NCI-H446 treated with DMSO at 0.1 percent for 48 hours (cell line): ENCODE data around the gene CDH5.

Experiments used
- DNase-seq: peaks from one replicate; lab custom pipeline; 2025; lab: John Stamatoyannopoulos, UW

Gene CDH5

GRCh38 chr16:66390346-66391108 lies 24.0 kb downstream of the CDH5 start:
- DNase-seq: no peak

- DNase-seq: no peak
Measured at GRCh38 chr16:66391726-66392670, 25.5 kb downstream of the CDH5 start.

- DNase-seq: no peak
Measured at GRCh38 chr16:66395806-66396555, 29.5 kb downstream of the CDH5 start.

- DNase-seq: no peak
Measured at GRCh38 chr16:66397736-66398433, 31.4 kb downstream of the CDH5 start.

- DNase-seq: no peak
Measured at GRCh38 chr16:66399031-66399430, 32.5 kb downstream of the CDH5 start.

- no peak for DNase-seq
Measured at GRCh38 chr16:66399930-66400329, 33.4 kb downstream of the CDH5 start.

- no peak for DNase-seq
Measured at GRCh38 chr16:66400503-66401380, 34.3 kb downstream of the CDH5 start.

GRCh38 chr16:66401610-66402009 lies 35.1 kb downstream of the CDH5 start:
- DNase-seq: no peak

GRCh38 chr16:66402166-66402565 lies 35.7 kb downstream of the CDH5 start:
- no peak for DNase-seq

- no peak for DNase-seq
Measured at GRCh38 chr16:66402591-66403230, 36.2 kb downstream of the CDH5 start.

GRCh38 chr16:66403531-66404145 lies 37.1 kb downstream of the CDH5 start:
- no peak for DNase-seq

GRCh38 chr16:66405057-66405783 lies 38.7 kb downstream of the CDH5 start:
- no peak for DNase-seq

GRCh38 chr16:66406534-66407221 lies 40.2 kb downstream of the CDH5 start:
- peak; percentile 6 for DNase-seq

GRCh38 chr16:66408163-66409048 lies 41.9 kb downstream of the CDH5 start:
- no peak for DNase-seq

GRCh38 chr16:66409156-66409555 lies 42.7 kb downstream of the CDH5 start:
- no peak for DNase-seq

- no peak for DNase-seq
Measured at GRCh38 chr16:66412182-66412581, 45.7 kb downstream of the CDH5 start.

GRCh38 chr16:66414891-66415290 lies 48.4 kb downstream of the CDH5 start:
- DNase-seq: no peak
